ENCODE results near the gene ST3GAL6.

Gene ST3GAL6

GRCh38 chr3:98763076-98763475 lies at the start of gene ST3GAL6:
Gene ST3GAL6 (plus strand): TSS chr3:98763340. CDS start chr3:98768441, 5,101 bp downstream.
- intact Hi-C loops (cut with DNase I): no loop called here
- peak in 3 of 42 donors; percentile 15 to 40 (median 33) for DNase-seq

GRCh38 chr3:98713984-98714383 lies 49.2 kb upstream of the ST3GAL6 start:
- intact Hi-C loops (cut with DNase I): no loop called here
- DNase-seq: no peak

- no peak for DNase-seq
- intact Hi-C loops (cut with DNase I): no loop called here
These were observed 45.6 kb upstream of the ST3GAL6 start for GRCh38 chr3:98717584-98717983.

GRCh38 chr3:98718730-98719129 lies 44.4 kb upstream of the ST3GAL6 start:
- intact Hi-C loops (cut with DNase I): no loop called here
- DNase-seq: no peak

- DNase-seq: no peak
- intact Hi-C loops (cut with DNase I): no loop called here
These were observed 41.4 kb upstream of the ST3GAL6 start for GRCh38 chr3:98721776-98722175.

GRCh38 chr3:98722389-98722788 lies 40.8 kb upstream of the ST3GAL6 start:
- no peak for DNase-seq
- intact Hi-C loops (cut with DNase I): no loop called here

GRCh38 chr3:98725352-98725751 lies 37.8 kb upstream of the ST3GAL6 start:
- intact Hi-C loops (cut with DNase I): no loop called here
- no peak for DNase-seq

GRCh38 chr3:98726084-98726483 lies 37.1 kb upstream of the ST3GAL6 start:
- intact Hi-C loops (cut with DNase I): no loop called here
- no peak for DNase-seq

GRCh38 chr3:98727638-98728037 lies 35.5 kb upstream of the ST3GAL6 start:
- intact Hi-C loops (cut with DNase I): no loop called here

GRCh38 chr3:98728672-98729071 lies 34.5 kb upstream of the ST3GAL6 start:
- intact Hi-C loops (cut with DNase I): no loop called here

More at GRCh38 chr3:98727638-98728037, 35.5 kb upstream of the ST3GAL6 start:
- no peak for DNase-seq

GRCh38 chr3:98730338-98730737 lies 32.8 kb upstream of the ST3GAL6 start:
- peak in 3 of 42 donors; percentile 12 to 65 (median 42) for DNase-seq

More at GRCh38 chr3:98728672-98729071, 34.5 kb upstream of the ST3GAL6 start:
- no peak for DNase-seq

GRCh38 chr3:98730886-98731537 lies 32.1 kb upstream of the ST3GAL6 start:
- no peak for DNase-seq
- intact Hi-C loops (cut with DNase I): loop anchor here (5.0 kb wide), 1 partner anchor 46 kb away; no protein-coding TSS in a partner anchor

More at GRCh38 chr3:98730338-98730737, 32.8 kb upstream of the ST3GAL6 start:
- intact Hi-C loops (cut with DNase I): loop anchor here (5.0 kb wide), 1 partner anchor 47 kb away; no protein-coding TSS in a partner anchor

- intact Hi-C loops (cut with DNase I): loop anchor here (5.0 kb wide), 1 partner anchor 45 kb away; no protein-coding TSS in a partner anchor
- peak in 11 of 42 donors; percentile 8 to 83 (median 74) for DNase-seq
These were observed 31.3 kb upstream of the ST3GAL6 start for GRCh38 chr3:98731720-98732285.

- intact Hi-C loops (cut with DNase I): loop anchor here (5.0 kb wide), 1 partner anchor 45 kb away; no protein-coding TSS in a partner anchor
- peak; percentile 25 to 89 (median 76) for DNase-seq
These were observed 30.7 kb upstream of the ST3GAL6 start for GRCh38 chr3:98732286-98733052.

GRCh38 chr3:98733053-98733811 lies 29.9 kb upstream of the ST3GAL6 start:
- peak in 40 of 42 donors; percentile 17 to 79 (median 56) for DNase-seq
- intact Hi-C loops (cut with DNase I): loop anchor here (5.0 kb wide), 1 partner anchor 44 kb away; no protein-coding TSS in a partner anchor

- peak in 22 of 42 donors; percentile 15 to 68 (median 32) for DNase-seq
- intact Hi-C loops (cut with DNase I): loop anchor here (5.0 kb wide), 1 partner anchor 43 kb away; no protein-coding TSS in a partner anchor
These were observed 29.3 kb upstream of the ST3GAL6 start for GRCh38 chr3:98733812-98734281.

GRCh38 chr3:98734306-98734705 lies 28.8 kb upstream of the ST3GAL6 start:
- intact Hi-C loops (cut with DNase I): loop anchor here (5.0 kb wide), 1 partner anchor 43 kb away; no protein-coding TSS in a partner anchor
- no peak for DNase-seq

GRCh38 chr3:98734735-98735134 lies 28.4 kb upstream of the ST3GAL6 start:
- no peak for DNase-seq
- intact Hi-C loops (cut with DNase I): loop anchor here (5.0 kb wide), 1 partner anchor 43 kb away; no protein-coding TSS in a partner anchor

GRCh38 chr3:98735296-98735695 lies 27.8 kb upstream of the ST3GAL6 start:
- DNase-seq: no peak
- intact Hi-C loops (cut with DNase I): no loop called here

All from head of caudate nucleus (tissue), 42 donors.